ENCODE data around the gene NDUFB3. TPM values are rescaled to one million over a fixed set of nuclear protein-coding genes. Genes with fewer than 3 reads are reported as not detected.

Gene NDUFB3
- total and polyA plus RNA-seq, 2 donors (not counting 1 experiment from before 2014, with no cell fraction given), result 13.0 to 44.7 TPM

GRCh38 chr2:201074996-201075395, 3.2 kb downstream of the NDUFB3 start:
- Histone ChIP-seq H3K79me2 (ENCODE audit: control insufficient read depth, insufficient read depth, low read length) (peaks cover 65% of the 10 kb centered on the region), H3K27me3 (replicated peaks in 1 of 4; ENCODE audit: control extremely low read depth in 1 of 4, control insufficient read depth in 3 of 4, insufficient read depth in 4 of 4, low read length in 3 of 4) (no peaks in the 10 kb centered on the region), H3K4me3 (ENCODE audit: control extremely low read depth in 1 of 5, extremely low read depth in 1 of 5, insufficient read depth in 1 of 5, low read depth in 2 of 5, low read length in 4 of 5) (no peak overlapping the region), H4K20me1 (ENCODE audit: control insufficient read depth, insufficient read depth, low read length, poor library complexity, severe bottlenecking) (no peaks in the 10 kb centered on the region), H3K9ac (ENCODE audit: low read length) (no peak overlapping the region), H3K4me2 (replicated peaks; ENCODE audit: low read depth, low read length, poor library complexity, severe bottlenecking) (no peak overlapping the region), H3K27ac (ENCODE audit: low read length in 2 of 2) (no peak overlapping the region), H3K36me3 (replicated peaks in 1 of 2; ENCODE audit: control extremely low read depth in 1 of 2, control insufficient read depth in 1 of 2, extremely low read depth in 1 of 2, insufficient read depth in 2 of 2, low read length in 1 of 2) (peaks cover 0 to 7% of the 10 kb centered on the region in 2 experiments), H2AFZ (ENCODE audit: insufficient read depth, low read depth, low read length, poor library complexity, severe bottlenecking) (no peak overlapping the region), H3K4me1 (ENCODE audit: control insufficient read depth in 2 of 2, insufficient read depth in 2 of 2, low read length in 2 of 2) (peaks cover 18% of the 10 kb centered on the region in 2 donors), H3K9me3 (ENCODE audit: control extremely low read depth in 1 of 3, control insufficient read depth in 2 of 3, insufficient read depth in 1 of 3, low read length in 2 of 3) (peaks cover 0 to 3% (median 0%) of the 10 kb centered on the region in 3 donors)
- no peak for DNase-seq
- 100% methylated on average over 2 of the region's 7 CpGs for WGBS (ENCODE audit: insufficient coverage)
- intact Hi-C loops (cut with micrococcal nuclease), result no loop called here
- ChIA-PET POLR2A (interaction anchor here (0.5 kb wide), 1 partner anchor 11 kb away, joined by 3 read pairs; no protein-coding TSS in a partner anchor), CTCF (no interaction called here)
- no peak for ATAC-seq (ENCODE audit: low read depth)
- Mint-ChIP-seq H3K27me3 (no peaks in the 10 kb centered on the region), H3K9me3 (ENCODE audit: insufficient read depth) (no peaks in the 10 kb centered on the region), H3K4me1 (peaks cover 23% of the 10 kb centered on the region), H3K4me3 (no peak overlapping the region), H3K27ac (no peak overlapping the region)
- no peak for TF ChIP-seq EZH2 (IDR thresholded peaks at IDR 0.05; ENCODE audit: borderline replicate concordance, insufficient read depth, low read depth, low read length, poor library complexity, severe bottlenecking)
- TF ChIP-seq, protein P1, sequence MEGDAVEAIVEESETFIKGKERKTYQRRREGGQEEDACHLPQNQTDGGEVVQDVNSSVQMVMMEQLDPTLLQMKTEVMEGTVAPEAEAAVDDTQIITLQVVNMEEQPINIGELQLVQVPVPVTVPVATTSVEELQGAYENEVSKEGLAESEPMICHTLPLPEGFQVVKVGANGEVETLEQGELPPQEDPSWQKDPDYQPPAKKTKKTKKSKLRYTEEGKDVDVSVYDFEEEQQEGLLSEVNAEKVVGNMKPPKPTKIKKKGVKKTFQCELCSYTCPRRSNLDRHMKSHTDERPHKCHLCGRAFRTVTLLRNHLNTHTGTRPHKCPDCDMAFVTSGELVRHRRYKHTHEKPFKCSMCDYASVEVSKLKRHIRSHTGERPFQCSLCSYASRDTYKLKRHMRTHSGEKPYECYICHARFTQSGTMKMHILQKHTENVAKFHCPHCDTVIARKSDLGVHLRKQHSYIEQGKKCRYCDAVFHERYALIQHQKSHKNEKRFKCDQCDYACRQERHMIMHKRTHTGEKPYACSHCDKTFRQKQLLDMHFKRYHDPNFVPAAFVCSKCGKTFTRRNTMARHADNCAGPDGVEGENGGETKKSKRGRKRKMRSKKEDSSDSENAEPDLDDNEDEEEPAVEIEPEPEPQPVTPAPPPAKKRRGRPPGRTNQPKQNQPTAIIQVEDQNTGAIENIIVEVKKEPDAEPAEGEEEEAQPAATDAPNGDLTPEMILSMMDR (IDR thresholded peaks at IDR 0.05), result no peak

- TF ChIP-seq, protein P1 (IDR thresholded peaks at IDR 0.05), result no peak
- TF ChIP-seq EZH2 (IDR thresholded peaks at IDR 0.05; ENCODE audit: borderline replicate concordance, insufficient read depth, low read depth, low read length, poor library complexity, severe bottlenecking), result no peak
- Histone ChIP-seq H3K4me3 (ENCODE audit: control extremely low read depth in 1 of 5, extremely low read depth in 1 of 5, insufficient read depth in 1 of 5, low read depth in 2 of 5, low read length in 4 of 5) (no peak overlapping the region), H3K4me1 (ENCODE audit: control insufficient read depth in 2 of 2, insufficient read depth in 2 of 2, low read length in 2 of 2) (no peaks in the 10 kb centered on the region), H3K36me3 (replicated peaks in 1 of 2; ENCODE audit: control extremely low read depth in 1 of 2, control insufficient read depth in 1 of 2, extremely low read depth in 1 of 2, insufficient read depth in 2 of 2, low read length in 1 of 2) (peaks cover 0 to 45% of the 10 kb centered on the region in 2 experiments), H3K27ac (ENCODE audit: low read length in 2 of 2) (no peak overlapping the region), H3K79me2 (ENCODE audit: control insufficient read depth, insufficient read depth, low read length) (peaks cover 38% of the 10 kb centered on the region), H4K20me1 (ENCODE audit: control insufficient read depth, insufficient read depth, low read length, poor library complexity, severe bottlenecking) (no peaks in the 10 kb centered on the region), H2AFZ (ENCODE audit: insufficient read depth, low read depth, low read length, poor library complexity, severe bottlenecking) (no peak overlapping the region), H3K9me3 (ENCODE audit: control extremely low read depth in 1 of 3, control insufficient read depth in 2 of 3, insufficient read depth in 1 of 3, low read length in 2 of 3) (no peaks in the 10 kb centered on the region), H3K4me2 (replicated peaks; ENCODE audit: low read depth, low read length, poor library complexity, severe bottlenecking) (no peak overlapping the region), H3K9ac (ENCODE audit: low read length) (no peak overlapping the region), H3K27me3 (replicated peaks in 1 of 4; ENCODE audit: control extremely low read depth in 1 of 4, control insufficient read depth in 3 of 4, insufficient read depth in 4 of 4, low read length in 3 of 4) (no peaks in the 10 kb centered on the region)
- intact Hi-C loops (cut with micrococcal nuclease), result no loop called here
- no peaks in the 10 kb centered on the region for H3K27me3 Mint-ChIP-seq
- no peaks in the 10 kb centered on the region for H3K4me1 Mint-ChIP-seq
- H3K4me3 Mint-ChIP-seq, result no peak overlapping the region
- H3K9me3 Mint-ChIP-seq (ENCODE audit: insufficient read depth), result no peaks in the 10 kb centered on the region
- DNase-seq (no peak), ATAC-seq (ENCODE audit: low read depth) (no peak)
- H3K27ac Mint-ChIP-seq, result no peak overlapping the region
- WGBS (ENCODE audit: insufficient coverage), result no CpG with 5 or more reads among the region's 2 CpGs
- CTCF ChIA-PET, result interaction anchor here (1.1 to 1.8 kb wide), 2 partner anchors 16 to 23 kb away, joined by 5 to 8 read pairs; no protein-coding TSS in a partner anchor
- POLR2A ChIA-PET, result no interaction called here
These were observed 13.1 kb downstream of the NDUFB3 start for GRCh38 chr2:201084863-201085262.
